Skin epidermis (tissue), 12 donors: ENCODE data around the gene LRRC61.

Experiments
- H3K27ac ChIP-seq, 21 experiments: fragments of 200-600 bp; sonication (generic) in 11 of 21; one replicate each; pipeline ENCODE4 v1.5.0; 2020; ENCODE audit warnings: mild to moderate bottlenecking in 3 of 21, inconsistent platforms in 2 of 21, moderate library complexity in 2 of 21
- H3K4me3 ChIP-seq, 7 experiments: fragments of 200-600 bp; sonication (generic) in 2 of 7; one replicate each; pipeline ENCODE4 v1.5.0; 2020; ENCODE audit warnings: inconsistent platforms in 2 of 7, mild to moderate bottlenecking in 2 of 7, moderate library complexity in 1 of 7

Gene LRRC61

DNA sequence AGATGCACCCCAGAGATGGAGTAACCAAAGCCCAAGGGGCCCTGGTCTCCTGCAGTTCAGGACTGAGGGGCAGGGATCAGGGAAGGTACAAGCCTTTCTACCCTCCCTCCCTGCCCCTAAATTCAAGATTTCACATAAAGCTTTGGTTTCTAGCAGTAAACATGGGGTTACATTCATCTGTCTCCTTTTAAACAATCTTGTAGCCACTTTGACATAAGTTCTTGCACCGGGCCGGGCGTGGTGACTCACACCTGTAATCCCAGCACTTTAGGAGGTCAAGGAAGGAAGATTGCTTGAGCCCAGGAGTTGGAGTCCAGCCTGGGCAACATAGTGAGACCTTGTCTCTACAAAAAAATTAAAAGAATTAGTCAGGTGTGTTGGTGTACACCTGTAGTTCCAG, 4.2 kb downstream of the LRRC61 start:
- H3K4me3 ChIP-seq, result no peak overlapping the region
- no peak overlapping the region for H3K27ac ChIP-seq

DNA sequence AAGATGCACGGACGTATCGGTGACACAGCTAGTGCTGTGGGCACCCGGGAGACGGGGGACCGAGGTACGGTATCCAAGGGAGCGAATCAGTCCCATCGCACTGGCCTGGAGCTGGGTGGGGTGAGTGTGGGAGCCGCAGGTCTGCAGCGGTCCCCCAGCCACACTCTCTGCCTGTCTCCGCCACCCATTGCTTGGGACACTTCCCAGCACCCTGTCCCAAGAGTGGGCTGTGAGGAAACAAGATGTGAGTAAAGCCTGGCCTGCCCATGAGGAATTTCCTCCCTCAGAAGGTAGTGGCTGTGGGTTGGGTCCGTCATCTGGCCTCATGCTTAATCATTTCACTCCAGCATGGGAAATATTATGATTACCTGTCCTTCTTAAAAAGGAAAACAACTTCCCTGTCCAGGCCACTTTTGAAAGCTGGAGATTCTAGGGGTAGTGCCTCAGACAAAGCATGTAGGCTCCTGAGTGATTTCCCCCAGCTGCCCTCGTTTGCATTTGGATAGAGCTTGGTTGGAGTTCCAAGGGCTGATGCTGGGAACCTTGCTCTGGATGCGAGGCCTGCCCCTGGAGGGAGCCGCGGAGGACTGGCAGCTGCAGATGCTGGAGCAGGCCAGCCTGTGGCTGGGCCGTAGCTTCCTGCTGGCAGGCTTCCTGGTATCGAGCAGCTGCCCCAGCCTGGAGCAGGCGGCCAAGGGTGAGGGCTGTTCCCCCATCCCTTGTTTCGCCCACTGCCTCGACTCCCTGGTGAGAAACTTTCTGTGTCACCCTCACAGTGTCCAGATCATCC, 6.4 kb downstream of the LRRC61 start:
- no peak overlapping the region for H3K27ac ChIP-seq
- H3K4me3 ChIP-seq, result no peak overlapping the region

GRCh38 chr7:150330211-150330885, 7.2 kb downstream of the LRRC61 start:
- no peak overlapping the region for H3K27ac ChIP-seq
- no peak overlapping the region for H3K4me3 ChIP-seq

DNA sequence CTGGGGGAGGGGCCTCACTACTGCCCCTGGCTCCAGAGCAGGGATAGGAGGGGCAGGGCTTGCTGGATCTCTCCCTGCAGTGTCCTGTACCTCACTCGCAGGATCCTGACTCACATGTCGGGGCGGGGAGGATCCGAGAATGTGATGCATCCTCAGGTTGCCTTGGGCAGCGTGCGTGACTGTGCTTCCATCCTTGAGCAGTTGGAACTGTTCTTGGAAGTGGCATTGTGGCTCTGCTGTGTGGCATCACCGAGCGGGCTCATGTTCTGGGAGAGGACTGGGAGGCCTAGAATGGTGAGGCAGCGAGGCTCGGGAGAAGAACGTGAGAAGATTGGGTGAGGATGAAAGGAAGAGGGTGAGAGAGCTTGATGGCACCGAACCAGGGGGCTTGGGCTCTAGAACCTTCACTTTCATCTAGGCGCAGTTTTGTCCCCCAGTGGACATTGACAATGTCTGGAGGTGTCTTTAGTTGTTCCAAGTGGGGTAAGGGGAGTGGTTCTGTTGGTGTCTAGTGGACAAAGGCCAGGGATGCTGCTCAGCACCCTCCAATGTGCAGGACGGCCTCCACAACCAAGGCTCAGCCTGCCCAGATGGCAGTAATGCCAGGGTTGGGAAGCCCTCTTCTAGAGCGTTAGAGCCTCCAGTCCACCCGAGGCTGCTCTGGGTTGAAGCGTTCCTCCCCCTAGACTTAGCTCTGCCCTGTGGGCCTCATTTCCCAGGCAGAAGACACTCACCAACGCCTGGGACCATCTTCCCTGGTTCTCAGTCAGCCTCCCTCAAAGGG, 9.9 kb downstream of the LRRC61 start:
- Histone ChIP-seq H3K4me3 (no peak overlapping the region), H3K27ac (no peak overlapping the region)

GRCh38 chr7:150333659-150334058, 10.5 kb downstream of the LRRC61 start:
- H3K27ac ChIP-seq, result no peak overlapping the region

GRCh38 chr7:150334108-150334507, 11.0 kb downstream of the LRRC61 start:
- H3K27ac ChIP-seq, result no peak overlapping the region

More at GRCh38 chr7:150333659-150334058, 10.5 kb downstream of the LRRC61 start:
- H3K4me3 ChIP-seq, result no peak overlapping the region

DNA sequence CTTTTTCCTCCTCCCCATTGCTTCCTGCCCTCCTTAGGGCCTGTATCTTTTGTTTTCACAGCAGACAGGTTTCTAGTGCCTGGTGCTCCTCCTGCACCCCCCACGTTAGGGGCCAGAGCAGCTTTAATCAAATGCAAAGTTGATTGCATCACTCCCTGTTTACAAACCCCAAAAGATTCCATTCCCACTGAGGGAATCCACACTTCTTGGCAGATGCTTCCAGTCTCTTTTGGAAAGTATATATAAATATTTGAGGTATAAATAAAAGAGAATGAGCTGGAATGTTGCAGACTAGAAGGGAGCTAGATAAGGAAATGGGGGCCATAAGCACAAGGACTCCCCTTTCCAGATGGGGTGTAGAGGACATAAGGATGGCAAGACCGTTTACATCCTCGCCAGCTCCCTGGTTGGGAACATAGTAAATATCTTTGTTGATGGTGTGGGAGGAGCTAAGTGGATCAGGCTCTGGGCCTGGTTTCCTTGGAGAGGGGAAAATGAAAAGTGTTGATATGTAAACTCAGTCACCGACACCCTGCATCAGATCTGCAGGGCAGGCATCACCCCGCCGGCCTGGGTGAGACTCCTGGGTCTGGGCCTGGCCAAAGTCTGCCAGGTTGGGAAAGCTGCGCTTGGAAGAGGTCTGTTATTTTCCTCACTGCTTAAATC, 12.1 kb downstream of the LRRC61 start:
- Histone ChIP-seq H3K27ac (peak overlapping the region in 2 of 21 experiments; percentile 8 to 74), H3K4me3 (no peak overlapping the region)

More at GRCh38 chr7:150334108-150334507, 11.0 kb downstream of the LRRC61 start:
- H3K4me3 ChIP-seq, result no peak overlapping the region

DNA sequence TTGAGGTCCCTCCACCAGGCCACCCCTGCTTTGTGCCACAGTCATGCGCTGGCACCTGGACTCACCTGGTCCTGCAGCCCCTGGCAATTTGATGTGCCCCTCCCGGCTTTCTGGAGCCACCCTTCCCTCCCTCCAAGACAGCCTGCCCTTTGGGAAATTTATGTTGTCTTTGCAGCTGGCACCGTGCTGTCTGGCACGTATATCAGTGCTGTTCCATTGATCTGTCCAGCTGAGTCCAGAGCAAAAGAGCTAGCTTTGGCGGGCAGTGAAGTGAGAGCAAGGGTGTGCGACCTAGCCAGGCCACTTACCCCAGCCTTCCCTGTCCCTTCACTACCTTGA, 12.6 kb downstream of the LRRC61 start:
- peak overlapping the region in 2 of 21 experiments; percentile 8 to 74 for H3K27ac ChIP-seq
- no peak overlapping the region for H3K4me3 ChIP-seq

DNA sequence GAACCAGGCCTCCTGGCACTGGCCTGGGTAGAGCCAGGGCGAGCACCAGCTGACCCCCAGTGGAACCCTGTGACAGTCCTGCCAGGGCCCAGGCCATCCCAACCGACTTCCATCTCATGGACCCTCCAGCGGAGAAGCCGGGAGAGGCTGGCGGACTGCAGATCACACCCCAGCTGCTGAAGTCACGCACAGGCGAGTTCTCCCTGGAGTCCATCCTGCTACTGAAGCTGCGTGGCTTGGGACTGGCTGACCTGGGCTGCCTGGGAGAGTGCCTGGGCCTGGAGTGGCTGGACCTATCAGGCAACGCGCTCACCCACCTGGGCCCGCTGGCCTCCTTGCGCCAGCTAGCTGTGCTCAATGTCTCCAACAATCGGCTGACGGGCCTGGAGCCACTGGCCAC, 13.6 kb downstream of the LRRC61 start:
- Histone ChIP-seq H3K4me3 (no peak overlapping the region), H3K27ac (no peak overlapping the region)

DNA sequence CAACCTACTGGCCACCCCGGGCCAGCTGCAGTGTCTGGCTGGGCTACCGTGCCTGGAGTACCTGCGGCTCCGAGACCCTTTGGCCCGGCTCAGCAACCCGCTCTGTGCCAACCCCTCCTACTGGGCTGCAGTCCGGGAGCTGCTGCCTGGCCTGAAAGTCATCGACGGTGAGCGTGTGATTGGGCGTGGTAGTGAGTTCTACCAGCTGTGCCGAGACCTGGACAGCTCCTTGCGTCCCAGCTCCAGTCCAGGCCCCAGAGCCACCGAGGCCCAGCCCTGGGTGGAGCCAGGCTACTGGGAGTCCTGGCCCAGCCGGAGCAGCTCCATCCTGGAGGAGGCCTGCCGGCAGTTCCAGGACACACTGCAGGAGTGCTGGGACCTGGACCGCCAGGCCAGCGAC, 14.0 kb downstream of the LRRC61 start:
- no peak overlapping the region for H3K27ac ChIP-seq
- H3K4me3 ChIP-seq, result no peak overlapping the region

DNA sequence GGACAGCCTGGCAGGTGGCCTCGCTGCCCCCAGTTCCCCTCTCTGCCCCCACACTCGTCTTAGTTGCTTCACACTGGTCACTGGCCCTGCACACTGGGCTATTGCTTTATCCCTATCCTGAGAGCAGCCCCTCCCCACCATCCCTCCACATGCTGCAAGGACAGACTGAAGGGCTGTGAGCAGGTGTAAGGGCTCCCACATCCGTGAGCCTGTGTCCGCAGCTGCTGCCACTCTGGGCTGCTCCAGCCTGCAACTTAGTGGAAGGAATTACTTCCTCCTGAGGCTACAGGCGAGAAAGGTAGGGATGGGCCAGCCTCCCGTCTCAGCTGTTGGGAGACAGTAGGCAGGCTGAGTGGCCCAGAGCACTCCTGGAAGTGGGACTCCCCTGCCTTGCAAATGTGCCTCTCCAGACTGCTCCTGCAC, 14.5 kb downstream of the LRRC61 start:
- H3K4me3 ChIP-seq, result no peak overlapping the region
- no peak overlapping the region for H3K27ac ChIP-seq

- H3K27ac ChIP-seq, result no peak overlapping the region
- H3K4me3 ChIP-seq, result no peak overlapping the region
These were observed 15.1 kb downstream of the LRRC61 start for GRCh38 chr7:150338166-150338829.

GRCh38 chr7:150339409-150339809, 16.3 kb downstream of the LRRC61 start:
- peak overlapping the region in 3 of 7 experiments; percentile 31 to 44 (median 39) for H3K4me3 ChIP-seq
- peak overlapping the region in 1 of 21 experiments; percentile 62 for H3K27ac ChIP-seq

- Histone ChIP-seq H3K4me3 (peak overlapping the region; percentile 12 to 44 (median 31)), H3K27ac (peak overlapping the region in 11 of 21 experiments; percentile 25 to 83 (median 55))
These were observed 17.0 kb downstream of the LRRC61 start for GRCh38 chr7:150340024-150340749.

DNA sequence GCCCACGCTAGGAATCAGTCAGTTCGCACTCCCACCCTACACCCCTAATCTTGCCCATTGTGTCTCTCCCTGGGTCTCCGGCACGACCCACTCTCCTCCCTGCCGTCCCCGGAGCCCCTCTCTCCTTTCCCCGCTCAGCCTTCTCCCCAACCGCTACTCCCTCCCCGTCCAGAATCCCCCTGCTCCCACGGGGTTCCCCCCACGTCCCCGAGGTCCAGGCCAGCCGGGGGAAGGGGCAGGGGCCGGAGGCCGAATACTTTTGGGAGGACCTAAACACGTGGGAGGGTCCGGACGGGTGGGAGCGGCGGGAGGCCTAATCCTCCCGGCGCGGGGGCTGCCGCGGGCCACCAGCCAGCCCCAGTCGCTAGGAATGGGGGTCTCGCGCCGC, 17.7 kb downstream of the LRRC61 start:
- peak overlapping the region; percentile 12 to 44 (median 31) for H3K4me3 ChIP-seq
- peak overlapping the region in 16 of 21 experiments; percentile 25 to 83 (median 56) for H3K27ac ChIP-seq

DNA sequence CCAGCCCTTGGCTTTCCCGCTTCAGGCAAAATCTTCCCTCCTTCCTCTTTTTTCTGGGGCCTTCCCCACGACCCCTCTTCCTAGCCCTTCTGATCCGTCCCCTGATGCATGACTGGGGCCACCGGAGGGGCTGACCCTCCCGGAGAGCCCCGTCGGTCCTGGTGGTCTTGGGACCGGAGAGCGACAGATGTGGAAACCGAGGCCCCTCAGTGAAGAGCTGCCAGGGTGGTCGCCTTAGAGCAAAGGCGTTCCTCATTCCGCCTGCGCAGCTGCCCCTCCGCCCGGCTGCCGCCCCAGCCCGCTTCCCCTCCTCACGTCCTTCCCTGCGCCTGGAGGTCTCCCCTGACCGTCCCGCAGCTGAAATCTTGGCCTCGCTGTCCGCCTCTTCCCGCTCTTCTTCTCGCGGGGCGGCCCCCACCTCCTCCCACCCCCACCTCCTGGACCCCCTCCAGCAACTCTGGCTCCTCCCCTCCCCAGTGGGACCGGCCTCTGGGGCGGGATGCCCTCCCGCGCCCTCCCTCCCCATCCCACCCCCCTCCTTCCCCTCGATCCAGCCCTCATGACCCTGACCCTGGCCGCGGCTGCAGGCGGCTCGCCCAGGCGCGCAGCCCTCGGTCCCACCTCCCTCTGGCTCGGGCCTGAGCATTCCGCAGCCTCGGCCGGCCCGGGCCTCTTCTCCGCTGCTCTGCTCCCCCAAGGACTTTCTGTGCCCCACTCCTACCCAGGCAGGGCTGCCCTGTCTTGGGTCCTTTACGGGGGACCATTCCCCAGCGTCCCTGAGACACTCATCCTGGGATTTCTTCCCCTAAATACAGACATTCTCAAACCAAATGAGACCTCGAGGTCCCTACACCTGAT, 18.3 kb downstream of the LRRC61 start, which contains the start of gene RARRES2:
RARRES2 (minus strand) TSS at position 367 of the 858 bp plus-strand sequence. CDS start 1,020 bp downstream, outside the sequence.
- Histone ChIP-seq H3K4me3 (peak within 1 kb of the TSS; percentile 12 to 44 (median 31)), H3K27ac (peak within 1 kb of the TSS in 16 of 21 experiments; percentile 25 to 83 (median 56))

- Histone ChIP-seq H3K4me3 (no peak overlapping the region), H3K27ac (peak overlapping the region in 1 of 21 experiments; percentile 35)
These were observed 18.9 kb downstream of the LRRC61 start for GRCh38 chr7:150342121-150342408.

- no peak overlapping the region for H3K4me3 ChIP-seq
- H3K27ac ChIP-seq, result no peak overlapping the region
These were observed 20.1 kb downstream of the LRRC61 start for GRCh38 chr7:150343225-150343624.
